Parathyroid adenoma (tissue), 2 donors: ENCODE results near the gene TENM3.

Source experiments
- H2AFZ ChIP-seq: fragments of 300-600 bp; sonication (generic); one replicate; pipeline ENCODE4 v1.7.0; 2017; ENCODE audit warnings: antibody characterized with exemption, mild to moderate bottlenecking
- H3K27ac ChIP-seq: fragments of 300-600 bp; sonication (generic); one replicate; pipeline ENCODE4 v1.7.0; 2017
- H3K27me3 ChIP-seq: fragments of 300-600 bp; sonication (generic); one replicate; pipeline ENCODE4 v1.7.0; 2017; ENCODE audit warnings: low read length; ENCODE audit not compliant: control insufficient read depth, insufficient read depth
- H3K36me3 ChIP-seq: fragments of 300-600 bp; sonication (generic); one replicate; pipeline ENCODE4 v1.7.0; 2017; ENCODE audit warnings: low read length; ENCODE audit not compliant: control insufficient read depth, insufficient read depth
- H3K4me1 ChIP-seq: fragments of 300-600 bp; sonication (generic); one replicate; pipeline ENCODE4 v1.7.0; 2017; ENCODE audit warnings: control low read depth
- H3K4me2 ChIP-seq: fragments of 300-600 bp; sonication (generic); one replicate; pipeline ENCODE4 v1.7.0; 2017; ENCODE audit warnings: low read length
- H3K4me3 ChIP-seq: fragments of 300-600 bp; sonication (generic); one replicate; pipeline ENCODE4 v1.7.0; 2017; ENCODE audit warnings: low read depth, low read length
- H3K79me2 ChIP-seq: fragments of 300-600 bp; sonication (generic); one replicate; pipeline ENCODE4 v1.7.0; 2017; ENCODE audit warnings: control low read depth
- H3K9ac ChIP-seq: fragments of 300-600 bp; sonication (generic); one replicate; pipeline ENCODE4 v1.7.0; 2017; ENCODE audit warnings: mild to moderate bottlenecking
- H3K9me3 ChIP-seq: fragments of 300-600 bp; sonication (generic); one replicate; pipeline ENCODE4 v1.7.0; 2017; ENCODE audit warnings: low read length; ENCODE audit not compliant: control insufficient read depth
- CTCF ChIP-seq: fragments of 300-600 bp; sonication (generic); IDR thresholded peaks from one replicate; pipeline ENCODE4 v1.7.0; 2017; ENCODE audit warnings: antibody characterized with exemption, mild to moderate bottlenecking
- donor health status: primary hyperparathyroidism.

TENM3 gene

GRCh38 chr4:182475539-182475938 lies 232.3 kb downstream of the TENM3 start:
- H3K4me1 ChIP-seq = no peaks in the 10 kb centered on the region
- H3K27me3 ChIP-seq = no peaks in the 10 kb centered on the region
- no peaks in the 10 kb centered on the region for H3K79me2 ChIP-seq
- no peaks in the 10 kb centered on the region for H3K9me3 ChIP-seq
- H3K4me3 ChIP-seq = no peak overlapping the region
- H3K27ac ChIP-seq = no peak overlapping the region
- no peak overlapping the region for H3K4me2 ChIP-seq
- no peak overlapping the region for H2AFZ ChIP-seq
- H3K36me3 ChIP-seq = no peaks in the 10 kb centered on the region
- no peak for TF ChIP-seq CTCF
- no peak overlapping the region for H3K9ac ChIP-seq

DNA sequence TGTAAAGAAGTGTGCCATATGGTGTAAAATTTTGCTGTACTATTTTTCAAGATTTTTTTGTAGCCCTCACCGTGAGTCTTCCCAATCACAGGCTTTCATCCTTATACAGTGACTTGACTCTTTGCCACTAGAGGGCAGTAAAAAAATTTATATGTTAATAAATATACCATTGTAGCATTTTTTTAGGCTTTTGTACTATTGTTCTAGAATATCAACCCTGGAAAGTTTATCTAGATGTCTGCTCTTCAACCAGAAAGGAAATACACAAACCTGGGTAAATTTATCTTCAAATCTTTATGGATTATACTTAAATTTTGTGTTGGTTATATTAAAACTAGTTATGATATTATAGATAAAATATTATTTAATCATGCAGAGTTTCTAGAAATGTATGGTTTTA lies 235.3 kb downstream of the TENM3 start:
- H3K27ac ChIP-seq = no peak overlapping the region
- no peak overlapping the region for H3K4me3 ChIP-seq
- H3K4me2 ChIP-seq = no peak overlapping the region
- no peak overlapping the region for H3K9ac ChIP-seq
- H3K4me1 ChIP-seq = no peaks in the 10 kb centered on the region
- no peaks in the 10 kb centered on the region for H3K79me2 ChIP-seq
- peak; percentile 48 for TF ChIP-seq CTCF
- no peaks in the 10 kb centered on the region for H3K9me3 ChIP-seq
- no peak overlapping the region for H2AFZ ChIP-seq
- no peaks in the 10 kb centered on the region for H3K27me3 ChIP-seq
- no peaks in the 10 kb centered on the region for H3K36me3 ChIP-seq

DNA sequence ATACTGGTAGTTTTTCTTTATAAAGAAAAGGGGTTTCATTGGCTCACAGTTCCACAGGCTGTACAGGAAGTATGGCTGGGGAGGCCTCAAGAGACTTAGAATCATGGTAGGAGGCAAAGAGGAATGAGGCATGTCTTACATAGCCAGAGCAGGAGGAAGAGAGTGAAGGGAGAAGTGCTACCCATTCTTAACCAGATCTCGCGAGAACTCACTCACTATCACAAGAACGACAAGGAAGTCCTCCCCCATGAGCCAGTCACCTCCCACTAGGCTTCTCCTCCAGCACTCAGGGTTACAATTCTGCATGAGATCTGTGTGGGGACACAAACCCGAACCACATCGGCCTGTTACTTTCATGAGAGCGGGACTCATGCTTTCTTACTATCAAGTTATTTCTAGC lies 240.5 kb downstream of the TENM3 start:
- Histone ChIP-seq H3K27me3 (no peaks in the 10 kb centered on the region), H3K4me1 (no peaks in the 10 kb centered on the region), H3K4me3 (no peak overlapping the region), H2AFZ (no peak overlapping the region), H3K79me2 (no peaks in the 10 kb centered on the region), H3K9me3 (no peaks in the 10 kb centered on the region), H3K9ac (no peak overlapping the region), H3K36me3 (no peaks in the 10 kb centered on the region), H3K27ac (no peak overlapping the region), H3K4me2 (no peak overlapping the region)
- TF ChIP-seq CTCF = no peak

DNA sequence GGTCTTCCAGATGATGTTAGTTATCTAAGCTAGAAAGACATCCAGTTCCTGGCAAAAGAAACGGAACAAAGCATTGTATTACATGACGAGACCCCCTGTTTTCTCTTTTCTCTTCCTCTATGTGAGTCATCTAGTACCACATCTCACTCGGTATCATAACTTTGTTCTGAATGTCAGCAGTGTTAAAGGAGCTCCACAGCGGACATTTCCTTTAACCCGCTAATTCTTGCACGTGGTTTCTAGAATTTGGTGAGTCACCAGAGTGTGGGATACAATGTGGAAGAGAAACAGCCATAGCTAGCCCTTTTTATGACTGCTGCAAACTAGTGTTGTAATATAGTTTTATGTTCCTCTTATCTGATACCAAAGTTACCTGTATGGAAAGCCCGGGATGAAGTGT lies 243.7 kb downstream of the TENM3 start:
- H3K27ac ChIP-seq = no peak overlapping the region
- H3K9me3 ChIP-seq = no peaks in the 10 kb centered on the region
- H3K9ac ChIP-seq = no peak overlapping the region
- no peaks in the 10 kb centered on the region for H3K27me3 ChIP-seq
- no peak overlapping the region for H3K4me2 ChIP-seq
- no peak for TF ChIP-seq CTCF
- H2AFZ ChIP-seq = no peak overlapping the region
- no peaks in the 10 kb centered on the region for H3K79me2 ChIP-seq
- H3K4me1 ChIP-seq = peaks cover 1% of the 10 kb centered on the region
- H3K4me3 ChIP-seq = no peak overlapping the region
- no peaks in the 10 kb centered on the region for H3K36me3 ChIP-seq

DNA sequence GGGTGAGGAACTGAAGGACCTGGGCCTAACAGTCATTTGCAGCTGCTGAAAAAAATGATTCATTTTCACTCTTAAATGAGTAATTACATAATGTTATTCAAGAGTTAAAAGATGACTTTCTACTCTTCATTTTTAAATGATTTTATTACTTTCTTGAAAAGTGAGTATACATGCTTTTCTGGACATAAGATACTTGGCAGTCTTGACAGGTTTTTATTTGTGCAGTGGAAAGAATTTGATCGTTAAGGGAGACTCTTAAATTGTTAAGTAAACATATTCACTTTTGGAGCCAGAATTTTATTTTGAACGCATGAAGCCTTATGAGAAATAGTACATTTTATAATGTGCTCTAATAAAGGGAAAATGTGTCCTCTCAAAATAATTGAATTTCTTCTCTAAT lies 245.7 kb downstream of the TENM3 start:
- no peaks in the 10 kb centered on the region for H3K36me3 ChIP-seq
- H3K4me3 ChIP-seq = no peak overlapping the region
- TF ChIP-seq CTCF = no peak
- H3K4me2 ChIP-seq = no peak overlapping the region
- H3K79me2 ChIP-seq = no peaks in the 10 kb centered on the region
- H3K4me1 ChIP-seq = peaks cover 6% of the 10 kb centered on the region
- H2AFZ ChIP-seq = no peak overlapping the region
- H3K27ac ChIP-seq = no peak overlapping the region
- H3K27me3 ChIP-seq = no peaks in the 10 kb centered on the region
- no peak overlapping the region for H3K9ac ChIP-seq
- H3K9me3 ChIP-seq = no peaks in the 10 kb centered on the region
